A673 (cell line): ENCODE data around the gene STEAP3. TPM values are rescaled to one million over a fixed set of nuclear protein-coding genes. Genes with fewer than 3 reads are reported as not detected.

Experiments used
- BruUV-seq: library from RNA; stranded (reverse); fragments of 400-500 nt; replicated peaks from 2 replicates; lab custom pipeline; 2021; lab: Mats Ljungman, UMichigan
- CTCF ChIA-PET: fragments of 300-600 bp; sonication (Branson Sonifier 250); formaldehyde crosslinking; loops from one replicate; lab custom pipeline; 2022; ENCODE audit warnings: antibody characterized with exemption; lab: Charles Lee
- POLR2A ChIA-PET: fragments of 300-600 bp; sonication (Branson Sonifier 250); formaldehyde crosslinking; loops from one replicate; lab custom pipeline; 2022; ENCODE audit warnings: antibody characterized with exemption; ENCODE audit not compliant: low non-redundant PET; lab: Charles Lee
- DNase-seq: peaks from one replicate; pipeline ENCODE4 v3.0.0-alpha.2; 2015; ENCODE audit warnings: low spot score
- H3K27ac ChIP-seq: fragments of 200-600 bp; sonication (generic); 2 replicates; pipeline ENCODE4 v1.5.1; 2016; ENCODE audit warnings: mixed run types, low read depth, mild to moderate bottlenecking, mixed read lengths, antibody characterized with exemption, low read length; ENCODE audit not compliant: poor library complexity, severe bottlenecking
- H3K27me3 ChIP-seq: fragments of 200-600 bp; sonication (generic); replicated peaks from 2 replicates; pipeline ENCODE4 v1.6.1; 2017; ENCODE audit warnings: mixed run types, low read depth, mild to moderate bottlenecking, mixed read lengths, antibody characterized with exemption, low read length; ENCODE audit not compliant: insufficient read depth, poor library complexity
- H3K36me3 ChIP-seq: fragments of 200-600 bp; sonication (generic); 2 replicates; pipeline ENCODE4 v1.6.1; 2016; ENCODE audit warnings: mixed run types, mild to moderate bottlenecking, mixed read lengths, antibody characterized with exemption, low read length; ENCODE audit not compliant: insufficient read depth, poor library complexity, severe bottlenecking
- H3K4me1 ChIP-seq: fragments of 200-600 bp; sonication (generic); 2 replicates; pipeline ENCODE4 v1.6.1; 2017; ENCODE audit warnings: mixed run types, mild to moderate bottlenecking, mixed read lengths, antibody characterized with exemption, low read length; ENCODE audit not compliant: insufficient read depth, poor library complexity, severe bottlenecking
- H3K4me3 ChIP-seq: fragments of 200-600 bp; sonication (generic); 2 replicates; pipeline ENCODE4 v1.5.1; 2016; ENCODE audit warnings: low read depth, mixed run types, mild to moderate bottlenecking, mixed read lengths, low read length; ENCODE audit not compliant: poor library complexity, severe bottlenecking
- H3K9me3 ChIP-seq: fragments of 200-600 bp; sonication (generic); 2 replicates; pipeline ENCODE4 v1.6.1; 2016; ENCODE audit warnings: mixed run types, low read depth, mild to moderate bottlenecking, mixed read lengths, antibody characterized with exemption, low read length; ENCODE audit not compliant: poor library complexity, severe bottlenecking
- CTCF ChIP-seq: fragments of 300-800, 200-600 bp; sonication (generic); conservative IDR thresholded peaks from 2 replicates; pipeline ENCODE4 v1.5.1; 2017; ENCODE audit warnings: low read depth, mild to moderate bottlenecking, antibody characterized with exemption, low read length, moderate library complexity, mixed read lengths
- EZH2 ChIP-seq: fragments of 200-600 bp; sonication (generic); IDR thresholded peaks from 2 replicates; pipeline ENCODE4 v1.6.1; 2017; ENCODE audit warnings: borderline replicate concordance, low read depth, mild to moderate bottlenecking, mixed read lengths, antibody characterized with exemption, low read length; ENCODE audit not compliant: poor library complexity, severe bottlenecking
- intact Hi-C: fragments of 100-400 bp; cut with micrococcal nuclease; formaldehyde crosslinking; loops from one replicate; pipeline ENCODE4 v1.10.0; 2022; ENCODE audit not compliant: unreplicated experiment
- total RNA-seq: library from RNA; stranded (reverse); gene quantifications from 2 replicates; pipeline ENCODE4 v1.2.3, GENCODE V29; 2021

STEAP3 gene
- total RNA-seq, 1 experiment from 2014 or later = 20.3 TPM

GRCh38 chr2:119282996-119283511 is 59.4 kb downstream of the STEAP3 start:
- BruUV-seq = no TSS peak
- Histone ChIP-seq H3K4me1 (no peaks in the 10 kb centered on the region), H3K36me3 (no peaks in the 10 kb centered on the region), H3K9me3 (no peaks in the 10 kb centered on the region), H3K27me3 (no peaks in the 10 kb centered on the region), H3K4me3 (no peak overlapping the region), H3K27ac (no peak overlapping the region)
- TF ChIP-seq EZH2 = no peak
- TF ChIP-seq CTCF = no peak
- intact Hi-C loops = no loop called here
- ChIA-PET POLR2A (no interaction called here), CTCF (no interaction called here)
- no peak for DNase-seq

DNA sequence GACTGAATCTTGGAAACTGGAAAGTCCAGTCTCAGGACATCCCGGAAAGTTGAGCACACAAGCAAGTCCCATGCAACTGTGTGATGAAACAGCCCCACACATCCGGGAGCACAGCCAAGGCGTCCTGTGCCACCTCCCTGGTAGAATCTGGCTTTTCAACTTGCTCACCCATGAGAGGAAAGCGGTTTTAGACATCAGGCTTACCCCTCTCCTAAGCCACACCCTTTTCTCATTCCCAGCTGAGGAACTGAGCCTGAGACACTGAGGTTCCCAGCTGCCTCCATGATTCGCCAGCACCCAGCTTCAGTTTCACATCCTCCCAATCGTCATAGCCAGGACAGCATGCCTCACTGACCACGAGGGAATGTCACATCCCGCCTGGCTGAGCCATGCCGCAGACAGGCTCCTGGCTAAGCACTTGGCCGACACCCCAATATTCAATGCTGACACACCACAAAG is 60.3 kb downstream of the STEAP3 start:
- Histone ChIP-seq H3K27ac (no peak overlapping the region), H3K4me3 (no peak overlapping the region), H3K9me3 (no peaks in the 10 kb centered on the region), H3K27me3 (no peaks in the 10 kb centered on the region), H3K36me3 (no peaks in the 10 kb centered on the region), H3K4me1 (no peaks in the 10 kb centered on the region)
- ChIA-PET POLR2A (no interaction called here), CTCF (no interaction called here)
- intact Hi-C loops = no loop called here
- no TSS peak for BruUV-seq
- DNase-seq = no peak
- TF ChIP-seq EZH2 = no peak
- no peak for TF ChIP-seq CTCF

DNA sequence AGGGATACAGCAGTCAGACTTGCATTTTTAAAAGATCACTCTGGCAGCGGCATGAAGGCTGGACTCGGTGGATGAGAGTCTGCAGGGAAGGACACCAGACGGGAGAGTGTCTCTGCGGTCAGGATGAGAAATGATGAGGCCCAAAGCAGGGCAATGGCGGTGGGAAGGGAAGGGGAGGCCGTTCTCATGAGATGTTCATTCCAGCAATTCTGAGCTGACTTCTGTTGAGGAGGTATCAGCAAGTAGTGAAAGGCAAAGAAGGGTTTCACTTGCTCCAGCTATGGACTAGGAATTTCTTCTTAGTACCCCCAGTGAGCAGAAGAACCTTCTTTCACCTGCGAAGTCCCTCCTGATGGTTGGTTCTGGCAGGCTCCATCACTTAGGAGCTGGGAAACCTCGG is 63.0 kb downstream of the STEAP3 start:
- H3K27ac ChIP-seq = no peak overlapping the region
- no peaks in the 10 kb centered on the region for H3K4me1 ChIP-seq
- no peaks in the 10 kb centered on the region for H3K27me3 ChIP-seq
- H3K4me3 ChIP-seq = no peak overlapping the region
- POLR2A ChIA-PET = no interaction called here
- no peaks in the 10 kb centered on the region for H3K36me3 ChIP-seq
- CTCF ChIA-PET = interaction anchor here (0.7 kb wide), 1 partner anchor 50 kb away, joined by 9 read pairs; no protein-coding TSS in a partner anchor
- no TSS peak for BruUV-seq
- no peak for DNase-seq
- no peaks in the 10 kb centered on the region for H3K9me3 ChIP-seq
- intact Hi-C loops = no loop called here
- TF ChIP-seq EZH2 = no peak
- TF ChIP-seq CTCF = no peak
